Left ventricle myocardium superior (tissue), 1 donor: ENCODE results near the gene CLCN4. TPM values are rescaled to one million over a fixed set of nuclear protein-coding genes. Genes with fewer than 3 reads are reported as not detected.
A peak's percentile ranks its signal among the peaks of the same experiment; 100 is the strongest.

Source experiments
- ATAC-seq: fragments of 200-7000 bp; cut with Tn5 transposase; one replicate; pipeline ENCODE4 v1.9.1; 2020; ENCODE audit warnings: mild to moderate bottlenecking, moderate library complexity
- DNase-seq: peaks from one replicate; pipeline ENCODE4 v3.0.0-alpha.2; 2020
- intact Hi-C: fragments of 100-400 bp; cut with micrococcal nuclease; formaldehyde crosslinking; loops from one replicate; pipeline ENCODE4 v1.11.0; 2022
- total RNA-seq: library from RNA; stranded (reverse); fragmentation: NEBNext Ultra II Directional; extraction: Animal tissue kit (Norgen Biotek cat#: 25700); gene quantifications from one replicate; pipeline ENCODE4 v1.2.1, GENCODE V29; 2021
- donor health status: DM: no; HTN: yes; CAD: no; lungs with severe emphysema.

CLCN4 gene
- total RNA-seq, 1 donor from 2014 or later = 30.0 TPM

DNA sequence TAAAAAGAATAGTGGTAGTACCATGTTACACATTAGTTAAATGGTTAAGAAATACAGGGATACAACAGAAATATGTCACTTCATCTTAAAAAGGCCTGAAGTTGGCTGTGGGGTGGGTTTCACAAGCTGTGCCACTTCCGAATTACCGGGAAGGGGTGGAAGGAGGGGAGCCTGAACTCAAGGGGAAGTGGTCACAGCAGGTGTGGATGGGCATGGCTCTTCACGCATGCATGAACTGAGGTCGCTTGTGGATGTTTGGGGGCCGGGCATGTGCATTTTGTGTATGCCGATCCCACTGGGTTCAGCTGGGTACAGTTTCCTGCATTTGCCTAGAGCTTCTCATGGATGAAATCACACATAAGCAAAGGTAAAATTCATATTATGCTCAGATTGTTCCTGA lies 64.9 kb downstream of the CLCN4 start:
- DNase-seq (no peak), ATAC-seq (no peak)
- intact Hi-C loops = no loop called here

- DNase-seq (no peak), ATAC-seq (no peak)
- intact Hi-C loops = no loop called here
Observed at GRCh38 chrX:10223276-10223675, 66.5 kb downstream of the CLCN4 start.

DNA sequence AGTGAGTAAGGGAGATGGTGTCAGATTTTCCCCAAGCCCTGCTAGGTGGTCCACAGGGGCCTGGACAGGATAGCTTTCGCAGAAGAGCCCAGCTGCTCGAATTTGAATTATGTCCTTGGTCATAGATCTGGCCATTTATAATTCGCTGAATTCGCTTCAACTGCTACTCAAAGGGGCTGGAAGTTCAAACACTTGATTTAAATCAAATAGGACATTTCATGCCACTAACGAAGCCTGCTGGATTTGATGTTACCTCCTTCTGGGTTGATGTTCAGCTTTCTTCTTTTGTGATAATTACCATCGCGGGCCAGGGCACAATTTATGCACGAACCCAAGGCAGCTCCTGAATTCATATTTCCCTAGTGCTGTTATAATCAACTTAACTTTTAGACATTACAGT lies 67.0 kb downstream of the CLCN4 start:
- intact Hi-C loops = no loop called here
- ATAC-seq (no peak), DNase-seq (no peak)

DNA sequence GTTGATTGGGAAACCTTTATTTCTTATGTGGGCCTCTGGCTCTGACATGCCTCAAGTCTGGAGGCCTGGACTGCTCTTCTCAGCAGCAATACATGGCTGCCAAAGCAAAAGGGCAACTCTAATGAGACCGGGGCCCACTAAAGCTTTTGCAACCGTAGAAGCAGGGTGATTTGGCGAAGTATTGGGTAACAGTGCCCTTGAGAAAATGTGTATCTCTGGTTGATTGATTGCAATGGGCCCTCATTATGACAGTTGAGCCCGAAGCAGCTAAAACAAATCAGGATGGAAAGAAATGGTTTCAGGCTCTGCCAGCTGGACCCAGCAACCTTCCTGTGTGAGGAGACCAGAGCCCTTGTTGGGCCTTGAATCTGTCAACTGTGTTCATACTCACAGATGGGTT lies 73.4 kb downstream of the CLCN4 start:
- ATAC-seq (no peak), DNase-seq (no peak)
- intact Hi-C loops = no loop called here

DNA sequence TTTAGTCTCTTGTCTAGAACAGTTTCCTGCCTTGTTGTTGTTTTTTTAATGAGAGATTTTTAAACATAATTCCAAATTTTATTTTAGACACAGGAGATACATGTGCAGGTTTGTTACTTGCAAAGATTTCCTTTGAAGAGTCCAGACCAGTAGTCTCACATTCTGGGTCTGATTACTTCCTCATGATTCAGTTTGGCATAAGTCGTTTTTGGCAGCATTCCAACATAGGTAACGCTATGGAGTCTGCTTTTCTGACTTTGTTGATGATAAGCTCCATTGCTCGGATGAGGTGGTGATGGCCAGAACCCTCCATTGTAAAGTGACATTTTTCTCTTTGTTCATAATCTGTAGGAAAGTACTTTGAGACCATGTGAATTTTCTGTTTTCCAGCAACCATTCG lies 74.7 kb downstream of the CLCN4 start:
- DNase-seq (no peak), ATAC-seq (no peak)
- intact Hi-C loops = no loop called here

GRCh38 chrX:10233173-10233572 lies 76.4 kb downstream of the CLCN4 start:
- no peak for ATAC-seq

DNA sequence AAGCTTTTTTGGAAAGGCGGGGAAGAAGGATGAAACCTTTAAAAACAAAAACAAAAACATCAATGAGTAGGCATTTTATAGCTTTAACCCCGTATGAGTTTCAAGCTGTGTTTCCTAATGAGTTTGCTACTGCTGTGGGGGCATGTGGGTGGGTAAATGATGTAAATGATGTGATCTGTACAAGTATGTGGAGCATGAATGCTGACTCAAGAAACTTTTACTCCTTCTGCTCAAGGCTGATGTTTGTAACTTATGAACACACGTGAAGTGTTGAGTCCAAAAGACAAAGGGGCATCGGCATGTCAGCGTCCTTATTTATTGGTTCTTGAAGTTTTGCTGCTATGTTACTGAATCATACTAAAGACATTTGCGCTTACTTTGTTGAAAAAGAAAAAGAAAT lies 76.9 kb downstream of the CLCN4 start:
- DNase-seq (no peak), ATAC-seq (no peak)
- intact Hi-C loops = no loop called here

More at GRCh38 chrX:10233173-10233572, 76.4 kb downstream of the CLCN4 start:
- intact Hi-C loops = no loop called here
- no peak for DNase-seq

DNA sequence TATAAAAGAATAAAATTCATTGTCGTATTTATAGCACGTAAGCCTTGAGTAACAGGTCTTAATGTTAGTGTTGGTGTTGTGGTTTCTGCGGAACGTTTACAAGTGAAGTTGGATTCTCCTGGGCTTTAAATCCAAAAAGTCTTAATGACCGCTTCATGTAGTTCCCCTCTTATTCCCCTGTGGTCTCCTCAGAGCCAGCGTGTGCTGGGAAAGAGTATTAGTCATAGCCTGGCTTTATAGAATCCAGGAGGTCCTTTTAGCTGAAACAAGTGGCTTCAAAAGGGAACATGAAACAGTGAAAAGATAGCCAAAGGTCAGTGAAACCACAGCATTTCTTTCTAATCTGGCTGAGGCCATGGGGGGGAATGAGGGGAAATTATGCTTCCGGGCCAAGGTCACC lies 79.1 kb downstream of the CLCN4 start:
- ATAC-seq (peak; percentile 73), DNase-seq (no peak)

GRCh38 chrX:10237241-10237640 lies 80.5 kb downstream of the CLCN4 start:
- ATAC-seq (no peak), DNase-seq (no peak)
- intact Hi-C loops = no loop called here

More for the DNA sequence above, 79.1 kb downstream of the CLCN4 start:
- intact Hi-C loops = no loop called here

DNA sequence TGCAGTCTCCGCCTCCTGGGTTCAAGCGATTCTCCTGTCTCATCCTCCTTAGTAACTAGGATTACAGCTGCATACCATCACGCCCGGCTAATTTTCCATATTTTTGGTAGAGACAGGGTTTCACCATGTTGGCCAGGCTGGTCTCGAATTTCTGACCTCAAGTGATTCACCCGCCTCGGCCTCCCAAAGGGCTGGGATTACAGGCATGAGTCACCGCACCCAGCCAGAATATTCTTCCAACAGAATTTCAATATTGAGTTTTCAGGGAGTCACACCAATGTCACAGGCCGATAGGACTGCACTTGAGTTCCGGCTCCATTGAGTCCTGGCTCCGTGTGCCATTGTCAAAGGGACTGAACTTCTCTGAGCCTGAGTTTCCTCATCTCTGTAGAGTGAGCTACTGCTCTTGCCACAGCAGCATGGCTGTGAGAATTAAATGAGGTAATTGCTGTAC lies 82.9 kb downstream of the CLCN4 start:
- intact Hi-C loops = no loop called here
- ATAC-seq (peak; percentile 52), DNase-seq (no peak)

GRCh38 chrX:10240918-10241317 lies 84.1 kb downstream of the CLCN4 start:
- ATAC-seq = peak; percentile 29
- intact Hi-C loops = no loop called here
- no peak for DNase-seq

- DNase-seq (no peak), ATAC-seq (no peak)
- intact Hi-C loops = no loop called here
Observed at GRCh38 chrX:10242026-10242425, 85.3 kb downstream of the CLCN4 start.

GRCh38 chrX:10243106-10243505 lies 86.3 kb downstream of the CLCN4 start:
- ATAC-seq = no peak
- intact Hi-C loops = no loop called here
- DNase-seq = no peak

DNA sequence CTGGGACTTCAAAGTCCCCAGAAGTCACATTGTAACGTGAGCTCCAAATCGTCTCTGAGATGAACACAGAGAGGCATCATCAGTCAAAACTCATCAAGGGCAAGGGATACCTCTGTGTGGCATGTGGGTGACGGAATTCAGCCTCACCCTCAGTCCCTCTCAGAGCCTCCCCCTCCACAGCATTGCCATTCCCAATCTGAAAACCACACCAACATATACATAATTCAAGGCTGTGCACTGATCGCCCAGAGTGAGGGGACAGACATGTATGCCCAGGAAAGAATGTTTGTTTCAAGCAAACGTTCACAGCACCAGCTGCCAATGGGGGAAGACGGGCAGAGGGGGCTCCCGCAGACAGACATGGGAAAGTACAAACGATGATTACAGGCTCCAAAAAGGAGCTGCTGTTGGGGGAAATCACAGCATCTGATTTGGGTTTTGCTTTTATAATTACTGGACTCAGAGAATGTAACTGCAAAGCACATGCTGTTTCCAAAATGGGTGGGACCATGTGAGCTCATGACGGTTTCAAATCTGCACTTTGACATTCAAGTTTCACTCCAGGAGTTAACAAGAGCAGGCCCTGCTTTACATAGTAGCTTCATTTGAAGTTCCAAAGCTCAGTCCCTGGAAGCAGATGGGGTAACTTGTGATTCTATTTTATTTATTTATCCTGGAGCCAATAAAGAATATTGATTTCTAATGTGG lies 88.3 kb downstream of the CLCN4 start:
- intact Hi-C loops = no loop called here
- DNase-seq (no peak), ATAC-seq (peak; percentile 31)

- ATAC-seq = no peak
- no peak for DNase-seq
- intact Hi-C loops = no loop called here
Observed at GRCh38 chrX:10245886-10246285, 89.1 kb downstream of the CLCN4 start.

GRCh38 chrX:10246297-10246696 lies 89.5 kb downstream of the CLCN4 start:
- ATAC-seq = peak; percentile 50
- intact Hi-C loops = no loop called here
- no peak for DNase-seq

DNA sequence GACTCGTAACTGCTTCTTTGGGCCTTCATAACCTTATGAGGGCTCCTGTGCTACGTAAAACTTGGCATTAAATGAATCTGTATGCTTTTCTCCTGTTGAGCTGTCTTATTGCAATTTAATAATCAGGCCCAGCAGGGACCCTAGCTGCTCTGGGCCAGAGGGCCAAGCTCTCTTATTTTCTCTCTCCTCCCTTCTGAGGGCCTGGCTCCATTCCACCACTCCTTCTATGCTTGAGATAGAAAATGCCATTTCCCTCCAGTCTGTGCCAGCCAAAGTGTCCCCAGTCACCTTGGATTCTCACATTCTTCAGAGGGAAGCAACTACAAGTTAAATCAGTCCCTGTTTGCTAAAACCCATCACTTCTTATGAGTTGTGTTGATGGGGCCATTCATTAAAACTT lies 90.1 kb downstream of the CLCN4 start:
- intact Hi-C loops = no loop called here
- no peak for DNase-seq
- peak; percentile 42 for ATAC-seq

DNA sequence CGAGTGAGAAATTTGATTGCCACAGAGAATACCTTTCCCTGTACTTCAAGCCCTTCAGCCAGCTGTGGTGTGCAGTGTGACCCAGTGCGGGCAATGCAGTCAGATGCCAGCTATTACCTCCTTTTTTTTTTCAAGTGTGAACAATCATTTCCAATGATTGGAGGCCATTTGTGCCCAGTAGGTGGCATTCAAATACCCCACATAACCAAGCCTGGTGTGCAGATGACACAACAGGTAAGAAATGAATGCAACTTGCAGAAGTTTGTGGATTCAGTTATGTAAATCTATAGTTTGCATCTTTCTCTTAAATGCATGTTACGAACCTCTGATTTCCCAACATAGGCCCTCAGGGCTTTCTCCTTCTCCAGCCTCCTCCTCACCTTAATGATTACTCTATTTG lies 98.0 kb downstream of the CLCN4 start:
- no peak for ATAC-seq
- intact Hi-C loops = no loop called here

GRCh38 chrX:10259716-10260115 lies 102.9 kb downstream of the CLCN4 start:
- ATAC-seq (no peak), DNase-seq (no peak)
- intact Hi-C loops = no loop called here

More for the DNA sequence above, 98.0 kb downstream of the CLCN4 start:
- DNase-seq = no peak

GRCh38 chrX:10265775-10266174 lies 109.0 kb downstream of the CLCN4 start:
- intact Hi-C loops = no loop called here
- no peak for ATAC-seq

DNA sequence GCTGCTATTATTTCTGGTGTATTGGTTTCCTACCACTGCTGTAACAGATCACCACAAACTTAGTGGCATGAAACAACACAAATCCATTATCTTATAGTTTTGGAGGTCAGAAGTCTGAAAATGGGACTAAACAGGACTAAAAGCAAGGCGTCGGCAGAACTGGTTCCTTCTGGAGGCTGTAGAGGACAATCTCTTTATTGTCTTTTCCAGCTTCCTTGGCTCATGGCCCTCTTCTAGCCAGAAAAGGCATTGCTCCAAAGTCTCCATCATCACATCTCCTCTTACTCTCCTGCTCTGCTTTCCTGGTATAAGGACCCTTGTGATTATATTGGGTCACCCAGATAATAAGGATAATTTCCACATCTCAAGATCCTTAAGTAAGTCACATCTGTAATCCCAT lies 121.9 kb downstream of the CLCN4 start:
- DNase-seq (no peak), ATAC-seq (no peak)
- intact Hi-C loops = no loop called here

More at GRCh38 chrX:10265775-10266174, 109.0 kb downstream of the CLCN4 start:
- no peak for DNase-seq
